Measurements from ENCODE around the gene CDCA4.

- TF ChIP-seq, protein P1, sequence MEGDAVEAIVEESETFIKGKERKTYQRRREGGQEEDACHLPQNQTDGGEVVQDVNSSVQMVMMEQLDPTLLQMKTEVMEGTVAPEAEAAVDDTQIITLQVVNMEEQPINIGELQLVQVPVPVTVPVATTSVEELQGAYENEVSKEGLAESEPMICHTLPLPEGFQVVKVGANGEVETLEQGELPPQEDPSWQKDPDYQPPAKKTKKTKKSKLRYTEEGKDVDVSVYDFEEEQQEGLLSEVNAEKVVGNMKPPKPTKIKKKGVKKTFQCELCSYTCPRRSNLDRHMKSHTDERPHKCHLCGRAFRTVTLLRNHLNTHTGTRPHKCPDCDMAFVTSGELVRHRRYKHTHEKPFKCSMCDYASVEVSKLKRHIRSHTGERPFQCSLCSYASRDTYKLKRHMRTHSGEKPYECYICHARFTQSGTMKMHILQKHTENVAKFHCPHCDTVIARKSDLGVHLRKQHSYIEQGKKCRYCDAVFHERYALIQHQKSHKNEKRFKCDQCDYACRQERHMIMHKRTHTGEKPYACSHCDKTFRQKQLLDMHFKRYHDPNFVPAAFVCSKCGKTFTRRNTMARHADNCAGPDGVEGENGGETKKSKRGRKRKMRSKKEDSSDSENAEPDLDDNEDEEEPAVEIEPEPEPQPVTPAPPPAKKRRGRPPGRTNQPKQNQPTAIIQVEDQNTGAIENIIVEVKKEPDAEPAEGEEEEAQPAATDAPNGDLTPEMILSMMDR (IDR thresholded peaks at IDR 0.05; ENCODE audit: low read length) = no peak
- no peak for TF ChIP-seq EZH2 (IDR thresholded peaks at IDR 0.05; ENCODE audit: borderline replicate concordance, low read length)
Measured at GRCh38 chr14:105039458-105040205, 18.7 kb upstream of the CDCA4 start.
